Smooth muscle cell (in vitro differentiated cells): ENCODE data around the gene MID1. TPM values are rescaled to one million over a fixed set of nuclear protein-coding genes. Genes with fewer than 3 reads are reported as not detected.
A peak's percentile ranks its signal among the peaks of the same experiment; 100 is the strongest.

Source experiments
- DNase-seq: peaks from one replicate; lab custom pipeline; 2025; ENCODE audit not compliant: unreplicated experiment; lab: John Stamatoyannopoulos, UW
- H2AFZ ChIP-seq: fragments of 200-600 bp; sonication (generic); 2 replicates; pipeline ENCODE4 v1.6.0; 2016; ENCODE audit warnings: antibody characterized with exemption, low read depth, mild to moderate bottlenecking
- H3F3A ChIP-seq: fragments of 200-600 bp; sonication (generic); 2 replicates; pipeline ENCODE4 v1.6.0; 2017; ENCODE audit warnings: antibody characterized with exemption, low read depth
- H3K27ac ChIP-seq: fragments of 200-600 bp; sonication (generic); 2 replicates; pipeline ENCODE4 v1.5.1; 2016; ENCODE audit warnings: low read depth, mild to moderate bottlenecking
- H3K27me3 ChIP-seq: fragments of 200-600 bp; sonication (generic); 2 replicates; pipeline ENCODE4 v1.6.1; 2016; ENCODE audit warnings: low read depth, mild to moderate bottlenecking
- H3K36me3 ChIP-seq: fragments of 200-600 bp; sonication (generic); 2 replicates; pipeline ENCODE4 v1.5.1; 2016; ENCODE audit warnings: low read depth
- H3K4me1 ChIP-seq: fragments of 200-600 bp; sonication (generic); 2 replicates; pipeline ENCODE4 v1.5.1; 2016; ENCODE audit warnings: low read depth
- H3K4me2 ChIP-seq: fragments of 200-600 bp; sonication (generic); 2 replicates; pipeline ENCODE4 v1.6.0; 2016; ENCODE audit warnings: mild to moderate bottlenecking
- H3K4me3 ChIP-seq: fragments of 200-600 bp; sonication (generic); 2 replicates; pipeline ENCODE4 v1.5.1; 2016; ENCODE audit warnings: mild to moderate bottlenecking
- H3K79me2 ChIP-seq: fragments of 200-600 bp; sonication (generic); 2 replicates; pipeline ENCODE4 v1.6.0; 2016; ENCODE audit warnings: low read depth, mild to moderate bottlenecking
- H3K9ac ChIP-seq: fragments of 200-600 bp; sonication (generic); 2 replicates; pipeline ENCODE4 v1.6.0; 2016; ENCODE audit warnings: low read depth
- H3K9me3 ChIP-seq: fragments of 200-600 bp; sonication (generic); replicated peaks from 2 replicates; pipeline ENCODE4 v1.5.1; 2016; ENCODE audit warnings: low read depth
- H4K20me1 ChIP-seq: fragments of 200-600 bp; sonication (generic); 2 replicates; pipeline ENCODE4 v1.6.0; 2016; ENCODE audit warnings: low read depth
- WGBS: methylation state at CpG from one replicate; pipeline ENCODE4 v1.1.7; 2016; ENCODE audit warnings: low lambda C conversion rate; 5-methylcytosine and 5-hydroxymethylcytosine counted together
- polyA plus RNA-seq: library from polyadenylated mRNA; unstranded; fragments of >200 nt; fragmentation: Nextera tagmentation; extraction: Ambion mirVana; gene quantifications from 2 replicates; pipeline ENCODE4 v1.2.1, GENCODE V29; 2016
- total RNA-seq: library from RNA; depleted of rRNA; stranded (reverse); fragments of >200 nt; gene quantifications from 2 replicates; pipeline ENCODE4 v1.2.3, GENCODE V29; 2014
- TF ChIP-seq, protein P1 (sequence below): fragments of 200-600 bp; sonication (generic); IDR thresholded peaks from 2 replicates; pipeline ENCODE4 v1.5.1; 2017; ENCODE audit warnings: borderline replicate concordance, mild to moderate bottlenecking, antibody characterized with exemption; ENCODE audit not compliant: insufficient read depth, poor library complexity, severe bottlenecking

The MID1 gene
- total and polyA plus RNA-seq, 2 experiments from 2014 or later: 22.6 to 45.2 TPM

DNA sequence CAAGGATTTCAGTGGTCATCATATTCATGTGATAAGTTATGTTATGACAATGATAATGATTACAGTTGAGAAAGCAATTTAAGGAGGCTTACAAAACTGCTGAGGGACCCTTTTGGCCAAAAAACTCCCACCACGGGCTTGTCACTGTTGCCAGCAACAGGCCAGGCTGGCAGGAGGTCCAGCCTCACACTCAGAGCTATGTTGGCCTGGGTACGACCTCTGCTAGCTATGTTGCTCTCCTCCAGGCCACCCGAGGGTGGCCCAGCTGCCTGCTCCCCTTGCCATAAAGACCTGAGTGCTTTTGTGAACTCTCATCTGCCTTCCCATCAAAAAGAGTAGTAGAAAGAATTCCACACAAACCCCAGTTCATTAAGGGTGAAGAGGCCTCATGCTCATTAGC, 52.0 kb downstream of the MID1 start:
- H3F3A ChIP-seq: peaks cover 5% of the 10 kb centered on the region
- H2AFZ ChIP-seq: no peak overlapping the region
- no peak overlapping the region for H3K4me2 ChIP-seq
- peaks cover 43% of the 10 kb centered on the region for H3K79me2 ChIP-seq
- H3K27ac ChIP-seq: peak overlapping the region; percentile 92
- no peaks in the 10 kb centered on the region for H3K27me3 ChIP-seq
- H3K9ac ChIP-seq: no peak overlapping the region
- TF ChIP-seq, protein P1, sequence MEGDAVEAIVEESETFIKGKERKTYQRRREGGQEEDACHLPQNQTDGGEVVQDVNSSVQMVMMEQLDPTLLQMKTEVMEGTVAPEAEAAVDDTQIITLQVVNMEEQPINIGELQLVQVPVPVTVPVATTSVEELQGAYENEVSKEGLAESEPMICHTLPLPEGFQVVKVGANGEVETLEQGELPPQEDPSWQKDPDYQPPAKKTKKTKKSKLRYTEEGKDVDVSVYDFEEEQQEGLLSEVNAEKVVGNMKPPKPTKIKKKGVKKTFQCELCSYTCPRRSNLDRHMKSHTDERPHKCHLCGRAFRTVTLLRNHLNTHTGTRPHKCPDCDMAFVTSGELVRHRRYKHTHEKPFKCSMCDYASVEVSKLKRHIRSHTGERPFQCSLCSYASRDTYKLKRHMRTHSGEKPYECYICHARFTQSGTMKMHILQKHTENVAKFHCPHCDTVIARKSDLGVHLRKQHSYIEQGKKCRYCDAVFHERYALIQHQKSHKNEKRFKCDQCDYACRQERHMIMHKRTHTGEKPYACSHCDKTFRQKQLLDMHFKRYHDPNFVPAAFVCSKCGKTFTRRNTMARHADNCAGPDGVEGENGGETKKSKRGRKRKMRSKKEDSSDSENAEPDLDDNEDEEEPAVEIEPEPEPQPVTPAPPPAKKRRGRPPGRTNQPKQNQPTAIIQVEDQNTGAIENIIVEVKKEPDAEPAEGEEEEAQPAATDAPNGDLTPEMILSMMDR: no peak
- 62% methylated on average over 3 of the region's 3 CpGs for WGBS
- H4K20me1 ChIP-seq: peaks cover 14% of the 10 kb centered on the region
- no peaks in the 10 kb centered on the region for H3K9me3 ChIP-seq
- peaks cover 11% of the 10 kb centered on the region for H3K4me1 ChIP-seq
- no peak overlapping the region for H3K4me3 ChIP-seq
- no peaks in the 10 kb centered on the region for H3K36me3 ChIP-seq
- no peak for DNase-seq

DNA sequence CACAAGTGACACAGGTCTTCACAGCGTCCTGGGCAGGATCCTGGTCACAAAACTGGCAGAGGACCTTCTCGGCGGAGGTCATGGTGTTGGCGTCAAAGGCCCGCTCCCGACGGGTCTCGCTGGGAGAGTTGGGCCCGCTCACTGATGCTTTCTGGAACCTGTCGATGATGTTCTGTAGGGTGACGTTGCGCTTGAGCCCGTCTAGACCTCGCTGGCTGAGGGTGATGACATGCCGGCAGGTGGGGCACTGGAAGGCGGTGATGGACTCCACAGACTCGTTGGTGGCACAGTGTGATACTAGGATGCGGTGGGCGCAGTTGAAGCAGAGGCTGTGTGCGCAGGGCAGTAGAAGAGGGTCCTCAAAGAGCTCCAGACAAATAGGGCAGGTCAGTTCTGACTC, 53.2 kb downstream of the MID1 start:
- TF ChIP-seq, protein P1: no peak
- peaks cover 11% of the 10 kb centered on the region for H3K4me1 ChIP-seq
- peaks cover 5% of the 10 kb centered on the region for H3F3A ChIP-seq
- peaks cover 14% of the 10 kb centered on the region for H4K20me1 ChIP-seq
- H3K27me3 ChIP-seq: no peaks in the 10 kb centered on the region
- H3K36me3 ChIP-seq: no peaks in the 10 kb centered on the region
- H2AFZ ChIP-seq: no peak overlapping the region
- no peaks in the 10 kb centered on the region for H3K9me3 ChIP-seq
- WGBS: 87% methylated on average over 20 of the region's 20 CpGs
- H3K9ac ChIP-seq: no peak overlapping the region
- DNase-seq: no peak
- no peak overlapping the region for H3K4me3 ChIP-seq
- no peak overlapping the region for H3K4me2 ChIP-seq
- H3K27ac ChIP-seq: no peak overlapping the region
- H3K79me2 ChIP-seq: peaks cover 45% of the 10 kb centered on the region

DNA sequence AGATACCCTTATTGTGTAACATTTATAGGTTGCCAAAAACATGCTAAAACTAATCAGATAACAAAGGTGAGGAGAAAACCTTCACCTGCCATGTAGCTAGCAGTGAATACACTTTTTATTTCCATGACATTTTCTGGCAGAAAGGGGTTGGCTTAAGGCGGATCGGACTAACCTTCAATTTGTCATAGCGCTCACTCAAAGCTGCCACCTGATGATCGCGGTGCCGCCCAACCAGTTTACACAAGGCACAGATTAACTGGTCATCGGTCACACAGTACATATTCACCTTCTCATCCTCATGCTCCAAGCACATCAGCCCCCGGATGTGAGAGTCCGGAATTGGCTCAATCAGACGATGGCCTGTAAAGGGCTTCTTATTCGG, 53.7 kb downstream of the MID1 start:
- no peak overlapping the region for H2AFZ ChIP-seq
- H3K79me2 ChIP-seq: peaks cover 45% of the 10 kb centered on the region
- peaks cover 14% of the 10 kb centered on the region for H4K20me1 ChIP-seq
- no peaks in the 10 kb centered on the region for H3K27me3 ChIP-seq
- no peak overlapping the region for H3K4me3 ChIP-seq
- peaks cover 2% of the 10 kb centered on the region for H3K9me3 ChIP-seq
- H3F3A ChIP-seq: peaks cover 5% of the 10 kb centered on the region
- DNase-seq: no peak
- no peaks in the 10 kb centered on the region for H3K36me3 ChIP-seq
- no peak overlapping the region for H3K4me2 ChIP-seq
- TF ChIP-seq, protein P1: no peak
- no peak overlapping the region for H3K27ac ChIP-seq
- H3K4me1 ChIP-seq: peaks cover 11% of the 10 kb centered on the region
- no peak overlapping the region for H3K9ac ChIP-seq
- WGBS: 93% methylated on average over 11 of the region's 11 CpGs

DNA sequence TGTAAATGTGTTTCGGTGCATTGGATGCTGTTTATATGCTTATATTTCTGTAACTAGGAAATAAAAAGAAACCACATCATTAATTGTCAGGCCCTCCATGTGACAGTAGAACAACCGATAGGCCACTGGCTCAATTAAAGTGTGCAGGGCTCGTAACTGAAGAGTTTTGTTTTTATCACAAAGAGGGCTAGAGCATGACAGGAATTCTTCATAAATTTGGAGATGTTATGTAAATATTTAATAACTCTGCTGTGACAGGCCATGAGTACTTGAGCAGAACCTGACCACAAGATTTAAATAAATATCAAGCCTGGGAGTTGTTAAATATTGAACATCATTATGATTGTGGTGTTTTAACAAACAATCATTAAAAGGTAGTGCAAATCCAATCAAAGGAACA, 55.9 kb downstream of the MID1 start:
- H3K9me3 ChIP-seq: peaks cover 2% of the 10 kb centered on the region
- H3K4me3 ChIP-seq: no peak overlapping the region
- H3K27me3 ChIP-seq: no peaks in the 10 kb centered on the region
- no peak overlapping the region for H3K9ac ChIP-seq
- no peak overlapping the region for H3K27ac ChIP-seq
- peaks cover 48% of the 10 kb centered on the region for H3K79me2 ChIP-seq
- WGBS: 88% methylated on average over 3 of the region's 3 CpGs
- H3F3A ChIP-seq: no peaks in the 10 kb centered on the region
- no peaks in the 10 kb centered on the region for H3K36me3 ChIP-seq
- H4K20me1 ChIP-seq: peaks cover 8% of the 10 kb centered on the region
- TF ChIP-seq, protein P1: no peak
- no peak overlapping the region for H2AFZ ChIP-seq
- no peak overlapping the region for H3K4me2 ChIP-seq
- H3K4me1 ChIP-seq: no peaks in the 10 kb centered on the region
- no peak for DNase-seq
